Stomach (tissue), 9 donors: ENCODE data around the gene RIN2. TPM values are rescaled to one million over a fixed set of nuclear protein-coding genes. Genes with fewer than 3 reads are reported as not detected.

Experiments
- DNase-seq, 2 donors: peaks; one replicate each; pipeline versions ENCODE4 v3.0.0 to v3.0.0-alpha.2; 2013 to 2019
- H3K27ac ChIP-seq, 5 donors: fragments of 200-600 bp in 4 of 5; sonication (generic) in 4 of 5; one replicate each; pipeline ENCODE4 v1.5.1; 2013 to 2019; ENCODE audit warnings: mild to moderate bottlenecking in 1 of 5, moderate library complexity in 1 of 5
- H3K27me3 ChIP-seq, 3 donors: fragments of 200-600 bp; sonication (generic); one replicate each; pipeline ENCODE4 v1.5.1; 2017 to 2019; ENCODE audit warnings: mixed run types in 1 of 3
- H3K36me3 ChIP-seq, 4 donors: fragments of 200-600 bp; sonication (generic); 1 replicate in 3 of 4; 2 replicates in 1 of 4; pipeline ENCODE4 v1.5.1; 2016 to 2019
- H3K4me1 ChIP-seq, 4 donors: fragments of 200-600 bp; sonication (generic); one replicate each; pipeline ENCODE4 v1.5.1; 2016 to 2019
- H3K4me3 ChIP-seq, 4 donors: fragments of 200-600 bp; sonication (generic) in 3 of 4; one replicate each; pipeline ENCODE4 v1.5.1; 2016 to 2019; ENCODE audit warnings: mild to moderate bottlenecking in 1 of 4
- H3K9me3 ChIP-seq, 4 donors: fragments of 200-600 bp; sonication (generic); one replicate each; pipeline ENCODE4 v1.5.1; 2016 to 2019
- CTCF ChIP-seq, 7 experiments: fragments of 450-650 bp in 4 of 7; fragments of 200-600 bp in 3 of 7; sonication (generic) in 3 of 7; IDR thresholded peaks; one replicate each; pipeline ENCODE4 v1.5.1; 2016 to 2019; ENCODE audit warnings: antibody characterized with exemption in 7 of 7, control low read depth in 2 of 7, mild to moderate bottlenecking in 1 of 7
- EP300 ChIP-seq: sonication (generic); formaldehyde crosslinking; IDR thresholded peaks from one replicate; pipeline ENCODE4 v1.6.1; 2017; ENCODE audit warnings: antibody characterized with exemption
- POLR2A ChIP-seq, 4 donors: fragments of 450-650 bp; IDR thresholded peaks; one replicate each; pipeline ENCODE4 v1.6.1; 2016; ENCODE audit warnings: antibody characterized with exemption in 4 of 4, control low read depth in 2 of 4, mild to moderate bottlenecking in 1 of 4, moderate library complexity in 1 of 4
- POLR2AphosphoS5 ChIP-seq, 3 donors: sonication (generic); formaldehyde crosslinking; IDR thresholded peaks; one replicate each; pipeline ENCODE4 v1.6.1; 2016; ENCODE audit warnings: antibody characterized with exemption in 3 of 3
- WGBS, 5 donors: extraction: QIAGEN DNeasy Blood & Tissue Kit in 3 of 5; methylation state at CpG; one replicate each; pipeline versions ENCODE4 v1.1.5 to v1.1.7; 2013 to 2018; 5-methylcytosine and 5-hydroxymethylcytosine counted together
- intact Hi-C: fragments of 100-400 bp; cut with DNase I; formaldehyde crosslinking; loops from one replicate; pipeline ENCODE4 v1.15.1; 2023; ENCODE audit warnings: low total_unique reads
- polyA plus RNA-seq, 3 donors: library from polyadenylated mRNA; stranded (reverse); fragments of 200-250 nt; gene quantifications; one replicate each; pipeline ENCODE4 v1.2.3, GENCODE V29; 2013
- total RNA-seq, 5 donors: library from RNA; depleted of rRNA; stranded (reverse); fragments of >200 nt; gene quantifications; one replicate each; pipeline versions ENCODE4 v1.1.0 to v1.2.3, GENCODE V29; 2014 to 2016
- donor health status: healthy with polysubstance abuse.
- donor health status: Bipolar disorder and iron deficiency.
- donor health status: healthy.

The RIN2 gene
- total and polyA plus RNA-seq, 8 donors = 9.9 to 82.7 (median 27.0) TPM

- no peak for TF ChIP-seq POLR2A (IDR thresholded peaks at IDR 0.05)
- 68 to 89% (median 81%) methylated on average over 3 of the region's 3 CpGs for WGBS, 5 donors
- intact Hi-C loops = loop anchor here (10.0 kb wide), 1 partner anchor 84 kb away; no protein-coding TSS in a partner anchor
- no peak for DNase-seq
- Histone ChIP-seq H3K4me1 (peaks cover 0 to 48% (median 22%) of the 10 kb centered on the region in 4 donors), H3K27me3 (no peaks in the 10 kb centered on the region), H3K4me3 (no peak overlapping the region), H3K9me3 (no peaks in the 10 kb centered on the region), H3K36me3 (no peaks in the 10 kb centered on the region), H3K27ac (peak overlapping the region in 3 of 5 donors; percentile 37 to 52 (median 52))
These were observed 20.3 kb downstream of the RIN2 start for GRCh38 chr20:19778404-19778803.

GRCh38 chr20:19779634-19780033 is 21.6 kb downstream of the RIN2 start:
- Histone ChIP-seq H3K27me3 (no peaks in the 10 kb centered on the region), H3K27ac (peak overlapping the region in 1 of 5 donors; percentile 8), H3K4me3 (no peak overlapping the region), H3K9me3 (no peaks in the 10 kb centered on the region), H3K36me3 (no peaks in the 10 kb centered on the region), H3K4me1 (peaks cover 5 to 54% (median 28%) of the 10 kb centered on the region in 4 donors)
- intact Hi-C loops = loop anchor here (10.0 kb wide), 3 partner anchors 85 to 215 kb away; no protein-coding TSS in a partner anchor
- WGBS, 5 donors = 78 to 84% (median 79%) methylated on average over 5 of the region's 5 CpGs
- no peak for DNase-seq
- TF ChIP-seq POLR2A (IDR thresholded peaks at IDR 0.05) (no peak), CTCF (IDR thresholded peaks at IDR 0.05) (no peak), EP300 (no peak)

GRCh38 chr20:19780261-19780660 is 22.2 kb downstream of the RIN2 start:
- H3K27me3 ChIP-seq = no peaks in the 10 kb centered on the region
- WGBS, 5 donors = 72 to 79% (median 78%) methylated on average over 5 of the region's 5 CpGs
- H3K9me3 ChIP-seq = no peaks in the 10 kb centered on the region
- TF ChIP-seq POLR2A (IDR thresholded peaks at IDR 0.05) = no peak
- TF ChIP-seq EP300 = no peak
- no peak for TF ChIP-seq CTCF (IDR thresholded peaks at IDR 0.05)
- no peak for TF ChIP-seq POLR2AphosphoS5 (IDR thresholded peaks at IDR 0.05)
- no peak overlapping the region for H3K27ac ChIP-seq
- no peaks in the 10 kb centered on the region for H3K36me3 ChIP-seq
- intact Hi-C loops = loop anchor here (10.0 kb wide), 2 partner anchors 105 to 215 kb away; no protein-coding TSS in a partner anchor
- peaks cover 9 to 54% (median 30%) of the 10 kb centered on the region in 4 donors for H3K4me1 ChIP-seq
- DNase-seq = no peak
- H3K4me3 ChIP-seq = no peak overlapping the region

- Histone ChIP-seq H3K27ac (no peak overlapping the region), H3K36me3 (no peaks in the 10 kb centered on the region), H3K4me1 (peaks cover 12 to 54% (median 36%) of the 10 kb centered on the region in 4 donors), H3K9me3 (no peaks in the 10 kb centered on the region), H3K4me3 (no peak overlapping the region), H3K27me3 (no peaks in the 10 kb centered on the region)
- 78 to 94% (median 90%) methylated on average over 7 of the region's 7 CpGs for WGBS, 5 donors
- no peak for TF ChIP-seq POLR2A (IDR thresholded peaks at IDR 0.05)
- TF ChIP-seq CTCF (IDR thresholded peaks at IDR 0.05) = no peak
- no peak for TF ChIP-seq POLR2AphosphoS5 (IDR thresholded peaks at IDR 0.05)
- TF ChIP-seq EP300 = no peak
- DNase-seq = no peak
- intact Hi-C loops = loop anchor here (10.0 kb wide), 2 partner anchors 104 to 214 kb away; no protein-coding TSS in a partner anchor
These were observed 23.2 kb downstream of the RIN2 start for GRCh38 chr20:19781235-19781634.

- no peak overlapping the region for H3K27ac ChIP-seq
- no peaks in the 10 kb centered on the region for H3K27me3 ChIP-seq
- H3K4me1 ChIP-seq = peaks cover 16 to 46% (median 32%) of the 10 kb centered on the region in 4 donors
- WGBS, 5 donors = 87 to 98% (median 93%) methylated on average over 3 of the region's 3 CpGs
- intact Hi-C loops = loop anchor here (10.0 kb wide), 2 partner anchors 102 to 212 kb away; no protein-coding TSS in a partner anchor
- TF ChIP-seq EP300 = no peak
- TF ChIP-seq POLR2AphosphoS5 (IDR thresholded peaks at IDR 0.05) = no peak
- TF ChIP-seq POLR2A (IDR thresholded peaks at IDR 0.05) = no peak
- no peak for TF ChIP-seq CTCF (IDR thresholded peaks at IDR 0.05)
- DNase-seq = no peak
- H3K9me3 ChIP-seq = no peaks in the 10 kb centered on the region
- H3K36me3 ChIP-seq = no peaks in the 10 kb centered on the region
- no peak overlapping the region for H3K4me3 ChIP-seq
These were observed 24.6 kb downstream of the RIN2 start for GRCh38 chr20:19782669-19783068.
